Measurements from ENCODE around the gene UBE2I.

- TF ChIP-seq CTCF (IDR thresholded peaks at IDR 0.05), result no peak
- TF ChIP-seq CREB1 (CRISPR knock-in tag; IDR thresholded peaks at IDR 0.05), result no peak
- TF ChIP-seq TCF7 (CRISPR knock-in tag; IDR thresholded peaks at IDR 0.05; ENCODE audit: low read depth), result no peak
- TF ChIP-seq, protein P1, sequence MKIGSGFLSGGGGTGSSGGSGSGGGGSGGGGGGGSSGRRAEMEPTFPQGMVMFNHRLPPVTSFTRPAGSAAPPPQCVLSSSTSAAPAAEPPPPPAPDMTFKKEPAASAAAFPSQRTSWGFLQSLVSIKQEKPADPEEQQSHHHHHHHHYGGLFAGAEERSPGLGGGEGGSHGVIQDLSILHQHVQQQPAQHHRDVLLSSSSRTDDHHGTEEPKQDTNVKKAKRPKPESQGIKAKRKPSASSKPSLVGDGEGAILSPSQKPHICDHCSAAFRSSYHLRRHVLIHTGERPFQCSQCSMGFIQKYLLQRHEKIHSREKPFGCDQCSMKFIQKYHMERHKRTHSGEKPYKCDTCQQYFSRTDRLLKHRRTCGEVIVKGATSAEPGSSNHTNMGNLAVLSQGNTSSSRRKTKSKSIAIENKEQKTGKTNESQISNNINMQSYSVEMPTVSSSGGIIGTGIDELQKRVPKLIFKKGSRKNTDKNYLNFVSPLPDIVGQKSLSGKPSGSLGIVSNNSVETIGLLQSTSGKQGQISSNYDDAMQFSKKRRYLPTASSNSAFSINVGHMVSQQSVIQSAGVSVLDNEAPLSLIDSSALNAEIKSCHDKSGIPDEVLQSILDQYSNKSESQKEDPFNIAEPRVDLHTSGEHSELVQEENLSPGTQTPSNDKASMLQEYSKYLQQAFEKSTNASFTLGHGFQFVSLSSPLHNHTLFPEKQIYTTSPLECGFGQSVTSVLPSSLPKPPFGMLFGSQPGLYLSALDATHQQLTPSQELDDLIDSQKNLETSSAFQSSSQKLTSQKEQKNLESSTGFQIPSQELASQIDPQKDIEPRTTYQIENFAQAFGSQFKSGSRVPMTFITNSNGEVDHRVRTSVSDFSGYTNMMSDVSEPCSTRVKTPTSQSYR (CRISPR knock-in tag; IDR thresholded peaks at IDR 0.05), result no peak
- TF ChIP-seq, protein P2, sequence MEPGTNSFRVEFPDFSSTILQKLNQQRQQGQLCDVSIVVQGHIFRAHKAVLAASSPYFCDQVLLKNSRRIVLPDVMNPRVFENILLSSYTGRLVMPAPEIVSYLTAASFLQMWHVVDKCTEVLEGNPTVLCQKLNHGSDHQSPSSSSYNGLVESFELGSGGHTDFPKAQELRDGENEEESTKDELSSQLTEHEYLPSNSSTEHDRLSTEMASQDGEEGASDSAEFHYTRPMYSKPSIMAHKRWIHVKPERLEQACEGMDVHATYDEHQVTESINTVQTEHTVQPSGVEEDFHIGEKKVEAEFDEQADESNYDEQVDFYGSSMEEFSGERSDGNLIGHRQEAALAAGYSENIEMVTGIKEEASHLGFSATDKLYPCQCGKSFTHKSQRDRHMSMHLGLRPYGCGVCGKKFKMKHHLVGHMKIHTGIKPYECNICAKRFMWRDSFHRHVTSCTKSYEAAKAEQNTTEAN (CRISPR knock-in tag; IDR thresholded peaks at IDR 0.05), result no peak
These were observed 24.6 kb downstream of the UBE2I start for GRCh38 chr16:1333854-1334700.

Measured in WTC11 (cell line).